ENCODE results near the gene TATDN2.

- no peak for TF ChIP-seq CTCF (IDR thresholded peaks at IDR 0.05)
- no peak for TF ChIP-seq POLR2AphosphoS5 (IDR thresholded peaks at IDR 0.05; ENCODE audit: low read depth, low read length)
Measured at GRCh38 chr3:10289787-10290355, 41.6 kb downstream of the TATDN2 start.
